Neural progenitor cell (in vitro differentiated cells): ENCODE measurements around the gene VCL. TPM values are rescaled to one million over a fixed set of nuclear protein-coding genes. Genes with fewer than 3 reads are reported as not detected.

Source experiments
- DNase-seq: peaks from one replicate; pipeline ENCODE4 v3.0.0-alpha.2; 2016; ENCODE audit warnings: low spot score
- H2AFZ ChIP-seq: fragments of 200-600 bp; sonication (generic); replicated peaks from 2 replicates; pipeline ENCODE4 v1.6.1; 2016; ENCODE audit warnings: antibody characterized with exemption
- H3F3A ChIP-seq: fragments of 200-600 bp; sonication (generic); 2 replicates; pipeline ENCODE4 v1.6.1; 2016; ENCODE audit warnings: antibody characterized with exemption, low read depth
- H3K27ac ChIP-seq: fragments of 200-600 bp; sonication (generic); 2 replicates; pipeline ENCODE4 v1.5.1; 2016; ENCODE audit warnings: mild to moderate bottlenecking
- H3K27me3 ChIP-seq: fragments of 200-600 bp; sonication (generic); 2 replicates; pipeline ENCODE4 v1.6.1; 2016; ENCODE audit warnings: mild to moderate bottlenecking, moderate library complexity
- H3K36me3 ChIP-seq: fragments of 200-600 bp; sonication (generic); 2 replicates; pipeline ENCODE4 v1.5.1; 2016
- H3K4me1 ChIP-seq: fragments of 200-600 bp; sonication (generic); 2 replicates; pipeline ENCODE4 v1.6.1; 2016; ENCODE audit warnings: mixed run types
- H3K4me2 ChIP-seq: fragments of 200-600 bp; sonication (generic); 2 replicates; pipeline ENCODE4 v1.6.1; 2016
- H3K4me3 ChIP-seq: fragments of 200-600 bp; sonication (generic); 2 replicates; pipeline ENCODE4 v1.5.1; 2016
- H3K79me2 ChIP-seq: fragments of 200-600 bp; sonication (generic); 2 replicates; pipeline ENCODE4 v1.6.1; 2016; ENCODE audit warnings: low read depth
- H3K9ac ChIP-seq: fragments of 200-600 bp; sonication (generic); 2 replicates; pipeline ENCODE4 v1.6.1; 2016
- H3K9me3 ChIP-seq: fragments of 200-600 bp; sonication (generic); 2 replicates; pipeline ENCODE4 v1.5.1; 2016; ENCODE audit warnings: low read depth
- H4K20me1 ChIP-seq: fragments of 200-600 bp; sonication (generic); 2 replicates; pipeline ENCODE4 v1.6.1; 2016; ENCODE audit warnings: low read depth
- H3K27ac Mint-ChIP-seq: 3 replicates; pipeline ENCODE4 v1.8.0; 2021; ENCODE audit warnings: mixed read lengths
- H3K27me3 Mint-ChIP-seq: 2 replicates; pipeline ENCODE4 v1.8.0; 2022; ENCODE audit warnings: low read depth, mild to moderate bottlenecking, inconsistent platforms, moderate library complexity, mixed read lengths; ENCODE audit not compliant: insufficient read depth
- H3K36me3 Mint-ChIP-seq: 3 replicates; pipeline ENCODE4 v1.8.0; 2021; ENCODE audit warnings: mixed read lengths
- H3K4me1 Mint-ChIP-seq: 3 replicates; pipeline ENCODE4 v1.8.0; 2021; ENCODE audit warnings: mixed read lengths
- H3K4me3 Mint-ChIP-seq: 3 replicates; pipeline ENCODE4 v1.8.0; 2021; ENCODE audit warnings: mild to moderate bottlenecking, moderate library complexity, mixed read lengths
- H3K9me3 Mint-ChIP-seq: 3 replicates; pipeline ENCODE4 v1.8.0; 2020; ENCODE audit warnings: mixed read lengths
- CTCF ChIP-seq: fragments of 200-600 bp; sonication (generic); IDR thresholded peaks from 2 replicates; pipeline ENCODE4 v1.5.1; 2017; ENCODE audit warnings: antibody characterized with exemption, mild to moderate bottlenecking
- EZH2 ChIP-seq: fragments of 200-600 bp; sonication (generic); IDR thresholded peaks from 2 replicates; pipeline ENCODE4 v1.6.1; 2017; ENCODE audit warnings: antibody characterized with exemption, mild to moderate bottlenecking, moderate library complexity
- EZH2phosphoT487 ChIP-seq: fragments of 200-600 bp; sonication (generic); IDR thresholded peaks from 2 replicates; pipeline ENCODE4 v1.6.1; 2017; ENCODE audit warnings: antibody characterized with exemption
- total RNA-seq: library from RNA; depleted of rRNA; stranded (reverse); fragments of >200 nt; gene quantifications from 2 replicates; pipeline ENCODE4 v1.2.3, GENCODE V29; 2015; ENCODE audit warnings: low replicate concordance

Gene VCL
- total RNA-seq, 1 donor from 2014 or later: 96.9 TPM

GRCh38 chr10:74153676-74154075, 155.8 kb downstream of the VCL start:
- Histone ChIP-seq H3K9ac (no peak overlapping the region), H3K79me2 (peaks cover 92% of the 10 kb centered on the region), H3K4me1 (peaks cover 21% of the 10 kb centered on the region), H3K4me3 (no peak overlapping the region), H3F3A (peaks cover 20% of the 10 kb centered on the region), H3K9me3 (no peaks in the 10 kb centered on the region), H3K4me2 (peak overlapping the region; percentile 84), H3K27ac (no peak overlapping the region), H2AFZ (no peak overlapping the region), H3K27me3 (no peaks in the 10 kb centered on the region), H4K20me1 (peaks cover 6% of the 10 kb centered on the region), H3K36me3 (no peaks in the 10 kb centered on the region)
- Mint-ChIP-seq H3K36me3 (peaks cover 3% of the 10 kb centered on the region), H3K4me1 (peaks cover 19% of the 10 kb centered on the region), H3K27me3 (no peaks in the 10 kb centered on the region), H3K4me3 (no peak overlapping the region), H3K9me3 (no peaks in the 10 kb centered on the region), H3K27ac (peak overlapping the region; percentile 30)
- DNase-seq: no peak
- TF ChIP-seq EZH2 (no peak), CTCF (no peak), EZH2phosphoT487 (no peak)

DNA sequence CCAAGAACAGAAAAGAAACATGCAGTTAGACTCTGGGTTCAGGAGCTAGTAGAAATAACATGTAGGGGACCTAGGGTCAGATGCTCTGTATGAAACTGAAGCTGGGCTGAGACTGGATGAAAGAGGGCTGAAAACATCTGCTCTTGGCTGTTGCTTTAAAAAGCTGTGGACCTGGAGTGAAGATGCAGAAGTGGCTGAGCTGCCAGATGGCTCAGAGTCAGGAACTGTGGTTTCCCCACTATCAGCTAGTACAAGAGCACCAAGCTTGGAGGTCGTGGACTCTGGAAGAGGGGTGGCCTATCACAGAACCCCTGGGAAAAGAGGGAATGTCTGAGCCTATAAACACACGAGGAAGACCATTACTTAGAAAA, 159.0 kb downstream of the VCL start:
- H3K79me2 ChIP-seq: peaks cover 89% of the 10 kb centered on the region
- Mint-ChIP-seq H3K4me3 (no peak overlapping the region), H3K36me3 (peaks cover 6% of the 10 kb centered on the region), H3K9me3 (no peaks in the 10 kb centered on the region), H3K27ac (no peak overlapping the region), H3K27me3 (no peaks in the 10 kb centered on the region), H3K4me1 (peaks cover 19% of the 10 kb centered on the region)
- no peak overlapping the region for H3K4me3 ChIP-seq
- no peaks in the 10 kb centered on the region for H3K36me3 ChIP-seq
- H3K9me3 ChIP-seq: no peaks in the 10 kb centered on the region
- peaks cover 15% of the 10 kb centered on the region for H3K4me1 ChIP-seq
- TF ChIP-seq EZH2 (no peak), CTCF (no peak)
- DNase-seq: no peak
- no peaks in the 10 kb centered on the region for H3K27me3 ChIP-seq
- peaks cover 2% of the 10 kb centered on the region for H3F3A ChIP-seq
- no peaks in the 10 kb centered on the region for H4K20me1 ChIP-seq
- no peak overlapping the region for H3K27ac ChIP-seq
- H3K9ac ChIP-seq: no peak overlapping the region
- H3K4me2 ChIP-seq: no peak overlapping the region
- no peak overlapping the region for H2AFZ ChIP-seq

GRCh38 chr10:74160013-74160412, 162.1 kb downstream of the VCL start:
- no peak overlapping the region for H3K4me2 ChIP-seq
- H3K4me3 ChIP-seq: no peak overlapping the region
- Mint-ChIP-seq H3K27ac (no peak overlapping the region), H3K9me3 (no peaks in the 10 kb centered on the region), H3K4me3 (no peak overlapping the region), H3K36me3 (peaks cover 3% of the 10 kb centered on the region), H3K27me3 (no peaks in the 10 kb centered on the region), H3K4me1 (no peaks in the 10 kb centered on the region)
- H3K79me2 ChIP-seq: peaks cover 70% of the 10 kb centered on the region
- no peak overlapping the region for H3K27ac ChIP-seq
- no peak for TF ChIP-seq EZH2phosphoT487
- TF ChIP-seq CTCF: no peak
- no peak for TF ChIP-seq EZH2
- H3K4me1 ChIP-seq: no peaks in the 10 kb centered on the region
- no peak overlapping the region for H2AFZ ChIP-seq
- peaks cover 5% of the 10 kb centered on the region for H4K20me1 ChIP-seq
- no peak overlapping the region for H3K9ac ChIP-seq
- no peaks in the 10 kb centered on the region for H3F3A ChIP-seq
- no peak for DNase-seq
- no peaks in the 10 kb centered on the region for H3K27me3 ChIP-seq
- no peaks in the 10 kb centered on the region for H3K36me3 ChIP-seq
- H3K9me3 ChIP-seq: no peaks in the 10 kb centered on the region
